ENCODE measurements around the gene ADGRF1. TPM values are rescaled to one million over a fixed set of nuclear protein-coding genes. Genes with fewer than 3 reads are reported as not detected.
"Not testable (repeated sequence)": the region's sequence is repeated elsewhere in the genome, so short reads cannot be mapped to it uniquely, and the experiment has no call there.

The ADGRF1 gene
- 13.0 TPM for total RNA-seq
- 5.3 TPM for polyA plus RNA-seq

GRCh38 chr6:47042275-47042791 lies at the start of gene ADGRF1:
ADGRF1 (minus strand) TSS chr6:47042332; CDS start chr6:47029061, 13,271 bp downstream.
- no peak within 1 kb of the TSS for H3K4me3 ChIP-seq (ENCODE audit: low read depth, low read length)
- WGBS = 72% methylated on average over 3 of the region's 3 CpGs
- peak within 1 kb of the TSS; percentile 23 for H3K27ac ChIP-seq (ENCODE audit: low read depth)
- H3K4me1 ChIP-seq (ENCODE audit: insufficient read depth) = no peaks in the 10 kb centered on the region
- no peak for DNase-seq (ENCODE audit: extremely low spot score)
- H3K36me3 ChIP-seq (ENCODE audit: insufficient read depth) = no peaks in the 10 kb centered on the region

- Histone ChIP-seq H3K4me3 (ENCODE audit: low read depth, low read length) (no peak overlapping the region), H3K27ac (ENCODE audit: low read depth) (no peak overlapping the region), H3K4me1 (ENCODE audit: insufficient read depth) (no peaks in the 10 kb centered on the region), H3K36me3 (ENCODE audit: insufficient read depth) (no peaks in the 10 kb centered on the region)
- no peak for DNase-seq (ENCODE audit: extremely low spot score)
- 92% methylated on average over 6 of the region's 6 CpGs for WGBS
These were observed 48.7 kb upstream of the ADGRF1 start for GRCh38 chr6:47090881-47091280.

- not testable (repeated sequence) for H3K36me3 ChIP-seq (ENCODE audit: insufficient read depth); H3K4me1 ChIP-seq (ENCODE audit: insufficient read depth); DNase-seq (ENCODE audit: extremely low spot score); H3K4me3 ChIP-seq (ENCODE audit: low read depth, low read length); H3K27ac ChIP-seq (ENCODE audit: low read depth)
- WGBS = 71% methylated on average over 4 of the region's 4 CpGs
These were observed 47.3 kb upstream of the ADGRF1 start for GRCh38 chr6:47089473-47089872.

GRCh38 chr6:47086051-47086770 lies 44.1 kb upstream of the ADGRF1 start:
- WGBS = 77% methylated on average over 4 of the region's 4 CpGs
- no peaks in the 10 kb centered on the region for H3K4me1 ChIP-seq (ENCODE audit: insufficient read depth)

GRCh38 chr6:47084610-47085009 lies 42.5 kb upstream of the ADGRF1 start:
- no peak overlapping the region for H3K4me3 ChIP-seq (ENCODE audit: low read depth, low read length)
- H3K27ac ChIP-seq (ENCODE audit: low read depth) = no peak overlapping the region
- DNase-seq (ENCODE audit: extremely low spot score) = no peak
- no peaks in the 10 kb centered on the region for H3K36me3 ChIP-seq (ENCODE audit: insufficient read depth)
- 68% methylated on average over 2 of the region's 2 CpGs for WGBS
- H3K4me1 ChIP-seq (ENCODE audit: insufficient read depth) = no peaks in the 10 kb centered on the region

More at GRCh38 chr6:47086051-47086770, 44.1 kb upstream of the ADGRF1 start:
- H3K4me3 ChIP-seq (ENCODE audit: low read depth, low read length) = no peak overlapping the region
- no peaks in the 10 kb centered on the region for H3K36me3 ChIP-seq (ENCODE audit: insufficient read depth)
- no peak for DNase-seq (ENCODE audit: extremely low spot score)
- H3K27ac ChIP-seq (ENCODE audit: low read depth) = no peak overlapping the region

GRCh38 chr6:47083586-47084047 lies 41.5 kb upstream of the ADGRF1 start:
- 4% methylated on average over 3 of the region's 3 CpGs for WGBS
- peak overlapping the region; percentile 3 for H3K27ac ChIP-seq (ENCODE audit: low read depth)
- H3K4me3 ChIP-seq (ENCODE audit: low read depth, low read length) = no peak overlapping the region
- peak; percentile 87 for DNase-seq (ENCODE audit: extremely low spot score)
- H3K36me3 ChIP-seq (ENCODE audit: insufficient read depth) = no peaks in the 10 kb centered on the region
- H3K4me1 ChIP-seq (ENCODE audit: insufficient read depth) = no peaks in the 10 kb centered on the region

- Histone ChIP-seq H3K36me3 (ENCODE audit: insufficient read depth) (no peaks in the 10 kb centered on the region), H3K4me1 (ENCODE audit: insufficient read depth) (no peaks in the 10 kb centered on the region), H3K4me3 (ENCODE audit: low read depth, low read length) (no peak overlapping the region), H3K27ac (ENCODE audit: low read depth) (no peak overlapping the region)
- no peak for DNase-seq (ENCODE audit: extremely low spot score)
- WGBS = 96% methylated on average over 5 of the region's 5 CpGs
These were observed 38.0 kb upstream of the ADGRF1 start for GRCh38 chr6:47080083-47080596.

GRCh38 chr6:47079638-47080037 lies 37.5 kb upstream of the ADGRF1 start:
- Histone ChIP-seq H3K4me1 (ENCODE audit: insufficient read depth) (no peaks in the 10 kb centered on the region), H3K36me3 (ENCODE audit: insufficient read depth) (no peaks in the 10 kb centered on the region), H3K4me3 (ENCODE audit: low read depth, low read length) (no peak overlapping the region), H3K27ac (ENCODE audit: low read depth) (no peak overlapping the region)
- 94% methylated on average over 7 of the region's 7 CpGs for WGBS
- DNase-seq (ENCODE audit: extremely low spot score) = no peak

GRCh38 chr6:47078991-47079390 lies 36.9 kb upstream of the ADGRF1 start:
- DNase-seq (ENCODE audit: extremely low spot score) = no peak
- 78% methylated on average over 6 of the region's 6 CpGs for WGBS
- H3K4me3 ChIP-seq (ENCODE audit: low read depth, low read length) = no peak overlapping the region

GRCh38 chr6:47076422-47077344 lies 34.6 kb upstream of the ADGRF1 start:
- H3K4me3 ChIP-seq (ENCODE audit: low read depth, low read length) = no peak overlapping the region
- DNase-seq (ENCODE audit: extremely low spot score) = no peak
- no peaks in the 10 kb centered on the region for H3K36me3 ChIP-seq (ENCODE audit: insufficient read depth)
- H3K4me1 ChIP-seq (ENCODE audit: insufficient read depth) = no peaks in the 10 kb centered on the region
- no peak overlapping the region for H3K27ac ChIP-seq (ENCODE audit: low read depth)
- WGBS = 55% methylated on average over 9 of the region's 9 CpGs

More at GRCh38 chr6:47078991-47079390, 36.9 kb upstream of the ADGRF1 start:
- Histone ChIP-seq H3K36me3 (ENCODE audit: insufficient read depth) (no peaks in the 10 kb centered on the region), H3K27ac (ENCODE audit: low read depth) (no peak overlapping the region), H3K4me1 (ENCODE audit: insufficient read depth) (no peaks in the 10 kb centered on the region)

- H3K27ac ChIP-seq (ENCODE audit: low read depth) = peak overlapping the region; percentile 15
- H3K4me1 ChIP-seq (ENCODE audit: insufficient read depth) = peaks cover 2% of the 10 kb centered on the region
- H3K4me3 ChIP-seq (ENCODE audit: low read depth, low read length) = no peak overlapping the region
- no peak for DNase-seq (ENCODE audit: extremely low spot score)
- H3K36me3 ChIP-seq (ENCODE audit: insufficient read depth) = no peaks in the 10 kb centered on the region
- WGBS = 50% methylated on average over 8 of the region's 8 CpGs
These were observed 33.7 kb upstream of the ADGRF1 start for GRCh38 chr6:47075741-47076421.

- no peak overlapping the region for H3K27ac ChIP-seq (ENCODE audit: low read depth)
- no peaks in the 10 kb centered on the region for H3K36me3 ChIP-seq (ENCODE audit: insufficient read depth)
- no peak overlapping the region for H3K4me3 ChIP-seq (ENCODE audit: low read depth, low read length)
- H3K4me1 ChIP-seq (ENCODE audit: insufficient read depth) = peaks cover 2% of the 10 kb centered on the region
- WGBS = 46% methylated on average over 4 of the region's 4 CpGs
- DNase-seq (ENCODE audit: extremely low spot score) = no peak
These were observed 33.0 kb upstream of the ADGRF1 start for GRCh38 chr6:47075168-47075567.
